Gastrocnemius medialis (tissue), 4 donors: ENCODE results near the gene RIMS4.

Source experiments
- POLR2A ChIP-seq, 2 donors: fragments of 450-650 bp; IDR thresholded peaks; one replicate each; pipeline ENCODE4 v1.6.1; 2017; ENCODE audit warnings: antibody characterized with exemption in 2 of 2, mild to moderate bottlenecking in 2 of 2, moderate library complexity in 2 of 2
- TF ChIP-seq, protein P1 (sequence below), 5 experiments: fragments of 450-650 bp in 3 of 5; fragments of 200-600 bp in 2 of 5; sonication (generic) in 2 of 5; IDR thresholded peaks in 4 of 5; conservative IDR thresholded peaks in 1 of 5; 1 replicate in 4 of 5; 2 replicates in 1 of 5; pipeline ENCODE4 v1.5.1; 2016 to 2019; ENCODE audit warnings: antibody characterized with exemption in 5 of 5, mild to moderate bottlenecking in 3 of 5, moderate library complexity in 3 of 5

DNA sequence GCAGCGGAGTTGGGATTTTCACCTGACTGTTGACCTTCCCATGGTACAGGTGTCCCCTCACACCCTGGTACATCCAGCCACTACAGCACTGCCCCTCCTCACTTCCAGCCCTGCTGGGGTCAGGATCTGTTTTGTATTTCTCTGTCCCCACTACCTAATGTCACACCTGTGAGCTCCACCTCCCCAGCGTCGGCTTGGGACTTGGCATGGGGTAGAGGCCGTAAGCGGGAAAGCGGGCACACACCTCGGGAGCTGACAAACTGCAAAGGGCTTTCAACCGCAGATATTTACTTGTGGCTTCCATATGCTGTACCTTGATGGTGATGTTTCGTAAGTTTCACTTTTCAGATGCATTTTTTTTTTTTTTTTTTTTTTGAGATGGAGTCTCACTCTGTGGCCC, 100.5 kb downstream of the RIMS4 start:
- TF ChIP-seq, protein P1, sequence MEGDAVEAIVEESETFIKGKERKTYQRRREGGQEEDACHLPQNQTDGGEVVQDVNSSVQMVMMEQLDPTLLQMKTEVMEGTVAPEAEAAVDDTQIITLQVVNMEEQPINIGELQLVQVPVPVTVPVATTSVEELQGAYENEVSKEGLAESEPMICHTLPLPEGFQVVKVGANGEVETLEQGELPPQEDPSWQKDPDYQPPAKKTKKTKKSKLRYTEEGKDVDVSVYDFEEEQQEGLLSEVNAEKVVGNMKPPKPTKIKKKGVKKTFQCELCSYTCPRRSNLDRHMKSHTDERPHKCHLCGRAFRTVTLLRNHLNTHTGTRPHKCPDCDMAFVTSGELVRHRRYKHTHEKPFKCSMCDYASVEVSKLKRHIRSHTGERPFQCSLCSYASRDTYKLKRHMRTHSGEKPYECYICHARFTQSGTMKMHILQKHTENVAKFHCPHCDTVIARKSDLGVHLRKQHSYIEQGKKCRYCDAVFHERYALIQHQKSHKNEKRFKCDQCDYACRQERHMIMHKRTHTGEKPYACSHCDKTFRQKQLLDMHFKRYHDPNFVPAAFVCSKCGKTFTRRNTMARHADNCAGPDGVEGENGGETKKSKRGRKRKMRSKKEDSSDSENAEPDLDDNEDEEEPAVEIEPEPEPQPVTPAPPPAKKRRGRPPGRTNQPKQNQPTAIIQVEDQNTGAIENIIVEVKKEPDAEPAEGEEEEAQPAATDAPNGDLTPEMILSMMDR (IDR thresholded peaks at IDR 0.05 in 4 of 5, conservative IDR thresholded peaks at IDR 0.05 in 1 of 5) = no peak
- TF ChIP-seq POLR2A (IDR thresholded peaks at IDR 0.05) = no peak
